Stromal cell of bone marrow (primary cell): ENCODE data around the gene SYNJ2.

Experiments used
- DNase-seq: peaks from one replicate; pipeline ENCODE4 v3.0.0-alpha.2; 2012; ENCODE audit warnings: low read depth

SYNJ2 gene

GRCh38 chr6:158011478-158011920 lies 29.8 kb downstream of the SYNJ2 start:
- no peak for DNase-seq

GRCh38 chr6:158011980-158012566 lies 30.4 kb downstream of the SYNJ2 start:
- no peak for DNase-seq

DNA sequence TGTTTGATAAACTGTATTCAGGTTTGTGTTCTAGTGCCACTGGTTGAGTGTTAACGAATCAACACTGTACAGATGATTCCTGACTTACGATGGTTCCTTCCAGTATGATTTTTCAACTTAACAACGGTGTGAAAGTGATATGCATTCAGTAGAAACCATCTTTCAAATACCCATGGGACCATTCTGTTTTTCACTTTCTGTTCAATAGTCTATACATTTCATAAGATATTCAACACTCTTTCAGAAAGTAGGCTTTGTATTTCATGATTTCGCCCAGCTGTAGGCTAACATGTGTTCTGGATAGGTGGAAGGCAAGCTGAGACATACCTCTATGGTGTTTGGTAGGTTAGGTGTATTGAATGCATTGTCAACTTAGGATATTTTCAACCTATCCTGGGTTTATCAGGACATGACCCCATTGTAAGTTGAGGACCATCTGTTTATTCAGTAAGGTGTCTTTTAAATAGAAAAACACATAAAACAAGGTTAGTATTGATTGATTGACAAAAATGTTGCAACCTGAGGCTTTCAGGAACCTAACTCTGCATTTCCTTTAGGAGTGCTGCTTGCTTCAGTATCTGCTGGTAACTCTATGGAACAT lies 32.3 kb downstream of the SYNJ2 start:
- DNase-seq = no peak

DNA sequence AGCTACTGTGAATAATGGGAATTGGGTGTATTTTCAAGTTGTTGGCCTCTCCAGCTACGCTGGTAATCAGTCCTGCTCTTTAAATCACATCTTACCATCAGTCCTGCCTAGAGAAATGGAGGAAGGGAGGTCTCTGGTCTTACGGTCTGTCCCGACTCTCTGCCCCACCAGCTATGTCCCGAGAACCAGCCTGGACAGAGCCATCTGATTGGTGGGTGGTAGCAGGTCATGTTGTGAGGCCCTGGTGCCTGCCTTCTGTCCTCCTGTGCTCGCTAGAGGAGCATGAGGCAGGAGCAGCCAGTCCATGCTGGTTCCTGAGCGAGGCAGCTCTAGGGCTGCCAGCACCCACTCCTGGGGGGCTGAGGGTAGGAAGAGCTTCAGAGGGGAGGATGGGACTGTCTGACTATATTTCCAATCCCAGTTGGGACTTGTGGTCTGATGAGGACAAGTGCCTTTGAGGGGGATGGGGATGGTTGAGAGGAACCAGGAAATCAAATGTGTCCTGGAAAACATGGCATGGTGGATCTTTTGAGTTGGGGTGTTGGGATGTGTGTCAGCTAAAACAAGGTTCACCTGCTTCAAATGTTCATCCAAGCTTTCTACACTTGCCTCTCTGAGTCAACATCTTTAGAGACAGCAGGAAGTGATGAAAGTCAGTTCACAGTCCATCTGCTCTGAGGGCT lies 33.0 kb downstream of the SYNJ2 start:
- DNase-seq = no peak

- no peak for DNase-seq
These were observed 33.5 kb downstream of the SYNJ2 start for GRCh38 chr6:158015188-158015506.

GRCh38 chr6:158016571-158017383 lies 35.1 kb downstream of the SYNJ2 start:
- no peak for DNase-seq

- DNase-seq = no peak
These were observed 36.0 kb downstream of the SYNJ2 start for GRCh38 chr6:158017621-158018040.

- peak; percentile 44 for DNase-seq
These were observed 36.5 kb downstream of the SYNJ2 start for GRCh38 chr6:158018041-158018771.

DNA sequence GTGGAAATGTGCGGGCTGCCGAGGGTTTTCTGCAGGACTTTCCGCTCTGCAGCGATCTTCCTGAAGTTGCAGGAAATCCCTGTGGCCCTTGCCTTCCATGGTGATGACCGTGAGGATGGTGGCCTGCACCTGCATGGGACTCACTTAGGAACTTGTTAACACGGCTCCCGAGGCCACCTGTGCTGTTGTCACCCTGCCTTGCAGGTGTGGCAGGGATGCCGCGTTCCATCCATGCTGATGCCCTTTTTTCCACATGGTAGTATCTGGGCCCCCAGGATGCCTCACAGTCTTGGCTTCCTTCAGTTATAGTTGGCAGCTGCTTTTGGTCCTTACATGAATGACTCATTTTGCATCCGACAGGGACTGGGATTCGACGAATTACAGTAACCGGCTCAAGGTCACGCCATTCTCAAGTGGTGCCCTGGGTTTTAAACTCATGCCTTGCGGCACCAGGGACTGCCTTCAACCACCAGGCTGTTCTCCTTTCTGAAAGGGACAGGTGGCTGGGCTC lies 37.2 kb downstream of the SYNJ2 start:
- peak; percentile 50 for DNase-seq

GRCh38 chr6:158019416-158019815 lies 37.8 kb downstream of the SYNJ2 start:
- DNase-seq = no peak

DNA sequence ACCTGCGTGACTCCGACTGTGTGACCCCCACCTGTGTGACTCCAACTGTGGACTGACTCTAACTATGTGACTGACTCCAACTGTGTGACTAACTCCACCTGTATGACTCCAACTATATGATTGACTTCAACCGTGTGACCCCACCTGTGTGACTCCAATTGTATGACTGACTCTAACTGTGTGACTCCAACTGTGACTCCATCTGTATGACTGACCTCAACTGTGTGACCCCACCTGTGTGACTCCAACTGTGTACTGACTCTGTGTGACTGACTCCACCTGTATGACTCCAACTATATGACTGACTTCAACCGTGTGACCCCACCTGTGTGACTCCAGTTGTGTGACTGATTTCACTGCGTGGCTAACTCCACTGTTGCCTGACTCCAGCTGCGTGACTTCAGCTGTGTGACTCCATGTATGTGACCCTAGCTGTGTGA lies 38.6 kb downstream of the SYNJ2 start:
- no peak for DNase-seq

GRCh38 chr6:158020811-158021210 lies 39.1 kb downstream of the SYNJ2 start:
- DNase-seq = no peak

- no peak for DNase-seq
These were observed 39.7 kb downstream of the SYNJ2 start for GRCh38 chr6:158021376-158021775.

DNA sequence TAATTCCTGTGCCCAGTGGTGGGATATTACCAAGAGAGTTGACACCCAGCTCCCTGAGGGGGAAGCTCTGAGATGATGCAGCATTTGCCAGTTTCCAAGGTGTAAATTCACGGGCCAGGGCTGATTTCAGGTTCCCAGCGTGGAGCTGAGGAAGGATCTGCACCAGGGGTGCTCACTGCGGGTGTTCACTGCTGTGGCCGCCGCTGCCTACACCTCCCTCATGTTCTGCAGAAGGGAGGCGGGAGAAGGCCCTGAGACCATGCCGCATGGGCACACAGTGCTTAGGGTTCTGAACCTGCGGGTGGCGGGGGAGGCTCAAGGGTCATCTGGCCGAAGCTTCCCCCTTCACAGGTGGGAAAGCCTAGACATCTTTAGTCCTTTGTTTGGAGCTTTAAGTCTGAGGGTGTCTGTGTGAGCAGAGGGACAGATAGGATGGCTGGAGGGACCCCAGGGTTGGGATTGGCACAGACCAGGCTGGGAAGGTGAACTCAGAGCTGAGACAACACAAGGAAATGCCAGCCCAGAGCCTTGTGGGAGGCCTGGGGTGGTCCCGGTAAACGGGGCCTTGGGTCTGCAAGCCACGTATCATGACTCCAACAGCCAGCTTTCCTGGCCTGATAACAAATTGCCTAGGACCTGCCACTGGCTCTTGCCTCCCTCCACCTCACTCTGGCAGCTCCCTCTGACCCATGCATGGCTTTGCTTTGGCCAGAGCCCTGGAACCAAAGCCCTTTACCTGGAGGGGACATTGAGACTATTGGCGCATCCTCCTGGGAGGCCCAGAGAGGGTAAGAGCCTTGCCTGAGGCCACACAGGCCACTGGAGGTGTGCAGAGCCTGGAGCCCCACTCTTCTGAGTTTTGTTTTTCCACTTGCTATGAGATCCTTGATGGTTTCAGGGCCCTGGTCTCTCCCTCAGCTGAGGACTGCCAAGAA lies 40.4 kb downstream of the SYNJ2 start:
- DNase-seq = no peak

GRCh38 chr6:158022749-158023596 lies 41.3 kb downstream of the SYNJ2 start:
- DNase-seq = no peak

DNA sequence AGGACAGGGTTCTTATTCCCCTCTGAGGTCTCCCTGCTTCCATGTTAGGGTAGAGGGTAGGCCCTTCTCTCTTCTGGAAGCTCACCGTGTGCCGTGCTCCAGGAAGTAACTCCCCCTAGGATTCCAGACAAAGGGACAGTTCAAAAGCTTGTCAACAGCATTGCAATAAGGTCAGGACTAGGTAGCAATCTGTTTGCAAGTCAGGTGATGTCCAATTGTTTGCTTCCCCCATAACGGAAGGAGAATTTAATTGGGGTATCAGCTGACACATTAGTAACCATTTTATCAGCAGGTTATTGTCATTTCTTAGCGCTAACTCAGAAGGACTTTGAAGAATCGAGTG lies 41.9 kb downstream of the SYNJ2 start:
- no peak for DNase-seq

GRCh38 chr6:158024566-158025297 lies 43.1 kb downstream of the SYNJ2 start:
- no peak for DNase-seq

- DNase-seq = peak; percentile 99
These were observed 44.6 kb downstream of the SYNJ2 start for GRCh38 chr6:158026054-158026900.
